Measurements from ENCODE around the gene TRNT1. TPM values are rescaled to one million over a fixed set of nuclear protein-coding genes. Genes with fewer than 3 reads are reported as not detected.

The TRNT1 gene
- total RNA-seq, 1 experiment from 2014 or later: 22.8 TPM

GRCh38 chr3:3102751-3103150 is 24.0 kb upstream of the TRNT1 start:
- ChIA-PET POLR2A (no interaction called here), CTCF (no interaction called here)
- intact Hi-C loops (cut with micrococcal nuclease; ENCODE audit: unreplicated experiment) (no loop called here), in situ Hi-C loops (cut with HindIII; ENCODE audit: low pct_unique_long_range_greater_than_20kb, low sequenced_read_pairs) (no loop called here)
- no peaks in the 10 kb centered on the region; the same call in none of the 2 replicates for H3K27me3 ChIP-seq (ENCODE audit: control insufficient read depth, insufficient read depth, low read length)
- H3K36me3 ChIP-seq (ENCODE audit: control insufficient read depth, insufficient read depth, low read length): no peaks in the 10 kb centered on the region
- H3K9me3 ChIP-seq (ENCODE audit: control insufficient read depth, insufficient read depth, low read depth, low read length): no peaks in the 10 kb centered on the region
- no peak overlapping the region for H3K27ac ChIP-seq (ENCODE audit: low read length)
- DNase-seq (ENCODE audit: low read depth, low spot score) (no peak), ATAC-seq (no peak)
- no peaks in the 10 kb centered on the region for H3K4me1 ChIP-seq (ENCODE audit: control insufficient read depth, insufficient read depth, low read length)
- no peak for TF ChIP-seq TCF7L2 (IDR thresholded peaks at IDR 0.05; ENCODE audit: low read depth, low read length)
- TF ChIP-seq, protein P1, sequence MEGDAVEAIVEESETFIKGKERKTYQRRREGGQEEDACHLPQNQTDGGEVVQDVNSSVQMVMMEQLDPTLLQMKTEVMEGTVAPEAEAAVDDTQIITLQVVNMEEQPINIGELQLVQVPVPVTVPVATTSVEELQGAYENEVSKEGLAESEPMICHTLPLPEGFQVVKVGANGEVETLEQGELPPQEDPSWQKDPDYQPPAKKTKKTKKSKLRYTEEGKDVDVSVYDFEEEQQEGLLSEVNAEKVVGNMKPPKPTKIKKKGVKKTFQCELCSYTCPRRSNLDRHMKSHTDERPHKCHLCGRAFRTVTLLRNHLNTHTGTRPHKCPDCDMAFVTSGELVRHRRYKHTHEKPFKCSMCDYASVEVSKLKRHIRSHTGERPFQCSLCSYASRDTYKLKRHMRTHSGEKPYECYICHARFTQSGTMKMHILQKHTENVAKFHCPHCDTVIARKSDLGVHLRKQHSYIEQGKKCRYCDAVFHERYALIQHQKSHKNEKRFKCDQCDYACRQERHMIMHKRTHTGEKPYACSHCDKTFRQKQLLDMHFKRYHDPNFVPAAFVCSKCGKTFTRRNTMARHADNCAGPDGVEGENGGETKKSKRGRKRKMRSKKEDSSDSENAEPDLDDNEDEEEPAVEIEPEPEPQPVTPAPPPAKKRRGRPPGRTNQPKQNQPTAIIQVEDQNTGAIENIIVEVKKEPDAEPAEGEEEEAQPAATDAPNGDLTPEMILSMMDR (IDR thresholded peaks at IDR 0.05): no peak
- TF ChIP-seq SIN3A (IDR thresholded peaks at IDR 0.05; ENCODE audit: borderline replicate concordance, insufficient read depth, low read depth, low read length): no peak
- no peak for TF ChIP-seq REST (IDR thresholded peaks at IDR 0.05; ENCODE audit: insufficient read depth in 1 of 2, low read depth in 2 of 2, low read length in 1 of 2)
- TF ChIP-seq POLR2AphosphoS5 (IDR thresholded peaks at IDR 0.05; ENCODE audit: low read depth, low read length): no peak
- BruUV-seq (replicated peaks): no TSS peak
- no peak overlapping the region for H3K4me3 ChIP-seq (ENCODE audit: low read depth in 2 of 2, low read length in 2 of 2)

- H3K27ac ChIP-seq (ENCODE audit: low read length): no peak overlapping the region
- ChIA-PET POLR2A (no interaction called here), CTCF (no interaction called here)
- DNase-seq (ENCODE audit: low read depth, low spot score): no peak
- no peaks in the 10 kb centered on the region; the same call in none of the 2 replicates for H3K27me3 ChIP-seq (ENCODE audit: control insufficient read depth, insufficient read depth, low read length)
- intact Hi-C loops (cut with micrococcal nuclease; ENCODE audit: unreplicated experiment) (no loop called here), in situ Hi-C loops (cut with HindIII; ENCODE audit: low pct_unique_long_range_greater_than_20kb, low sequenced_read_pairs) (no loop called here)
- no peaks in the 10 kb centered on the region for H3K36me3 ChIP-seq (ENCODE audit: control insufficient read depth, insufficient read depth, low read length)
- TF ChIP-seq SIN3A (IDR thresholded peaks at IDR 0.05; ENCODE audit: borderline replicate concordance, insufficient read depth, low read depth, low read length): no peak
- no peak for TF ChIP-seq REST (IDR thresholded peaks at IDR 0.05; ENCODE audit: insufficient read depth in 1 of 2, low read depth in 2 of 2, low read length in 1 of 2)
- TF ChIP-seq POLR2AphosphoS5 (IDR thresholded peaks at IDR 0.05; ENCODE audit: low read depth, low read length): no peak
- TF ChIP-seq, protein P1 (IDR thresholded peaks at IDR 0.05): no peak
- no peak for TF ChIP-seq TCF7L2 (IDR thresholded peaks at IDR 0.05; ENCODE audit: low read depth, low read length)
- H3K4me3 ChIP-seq (ENCODE audit: low read depth in 2 of 2, low read length in 2 of 2): no peak overlapping the region
- BruUV-seq (replicated peaks): no TSS peak
- H3K4me1 ChIP-seq (ENCODE audit: control insufficient read depth, insufficient read depth, low read length): no peaks in the 10 kb centered on the region
- ATAC-seq: no peak
- no peaks in the 10 kb centered on the region for H3K9me3 ChIP-seq (ENCODE audit: control insufficient read depth, insufficient read depth, low read depth, low read length)
Measured at GRCh38 chr3:3105246-3105645, 21.5 kb upstream of the TRNT1 start.

Measured in Panc1 (cell line).